H1 (cell line): ENCODE data around the gene RERE. TPM values are rescaled to one million over a fixed set of nuclear protein-coding genes. Genes with fewer than 3 reads are reported as not detected.

ENCODE experiments used
- CTCF ChIA-PET: fragments of 300-600 bp; sonication (Branson Sonifier 250); formaldehyde crosslinking; loops from one replicate; lab custom pipeline; 2021; ENCODE audit not compliant: partially characterized antibody; lab: Charles Lee
- POLR2A ChIA-PET: fragments of 300-600 bp; sonication (Branson Sonifier 250); formaldehyde crosslinking; loops from one replicate; lab custom pipeline; 2021; ENCODE audit warnings: inconsistent platforms; ENCODE audit not compliant: partially characterized antibody; lab: Charles Lee
- DNase-seq, 2 experiments: peaks; one replicate each; pipeline versions ENCODE4 v3.0.0 to v3.0.0-alpha.2; 2010 to 2022; ENCODE audit warnings: low spot score in 2 of 2, low read depth in 1 of 2, mixed read lengths in 1 of 2
- FAIRE-seq: peaks from 2 replicates; lab custom pipeline; 2011; peaks lifted over from hg19 to GRCh38; lab: Jason Lieb, UNC
- H2AFZ ChIP-seq: 2 replicates; pipeline ENCODE4 v1.8.1; 2012; ENCODE audit warnings: low read length, inconsistent platforms
- H2AK5ac ChIP-seq: 2 replicates; pipeline ENCODE4 v1.6.1; 2013; ENCODE audit warnings: low read depth, low read length
- H2BK120ac ChIP-seq: replicated peaks from 2 replicates; pipeline ENCODE3; 2013; ENCODE audit warnings: low read depth, low read length, inconsistent platforms
- H2BK12ac ChIP-seq: 2 replicates; pipeline ENCODE4 v1.6.1; 2013; ENCODE audit warnings: low read depth, low read length
- H2BK15ac ChIP-seq: 2 replicates; pipeline ENCODE4 v1.6.1; 2013; ENCODE audit warnings: low read length
- H2BK20ac ChIP-seq: 2 replicates; pipeline ENCODE4 v1.6.1; 2013; ENCODE audit warnings: low read length
- H2BK5ac ChIP-seq: 2 replicates; pipeline ENCODE4 v1.6.1; 2013; ENCODE audit warnings: low read depth, low read length
- H3K14ac ChIP-seq: 2 replicates; pipeline ENCODE4 v1.6.1; 2013; ENCODE audit warnings: inconsistent platforms; ENCODE audit not compliant: insufficient read length
- H3K18ac ChIP-seq: 2 replicates; pipeline ENCODE4 v1.6.1; 2013; ENCODE audit warnings: low read length; ENCODE audit errors: extremely low read depth
- H3K23ac ChIP-seq: 2 replicates; pipeline ENCODE4 v1.6.1; 2013; ENCODE audit warnings: inconsistent platforms; ENCODE audit not compliant: insufficient read length
- H3K23me2 ChIP-seq: 2 replicates; pipeline ENCODE4 v1.6.1; 2013; ENCODE audit warnings: low read depth, low read length
- H3K27ac ChIP-seq: 2 replicates; pipeline ENCODE4 v1.6.1; 2011; ENCODE audit warnings: low read depth, low read length, inconsistent platforms
- H3K27me3 ChIP-seq, 4 experiments: replicated peaks in 1 of 4; 1 replicate in 1 of 4; 2 replicates in 3 of 4; pipeline versions ENCODE4 v1.6.1 to v1.8.1; 2011 to 2013; ENCODE audit warnings: low read length in 3 of 4, mild to moderate bottlenecking in 3 of 4, inconsistent platforms in 2 of 4, mixed read lengths in 2 of 4, moderate library complexity in 1 of 4; ENCODE audit not compliant: control insufficient read depth in 3 of 4, insufficient read depth in 3 of 4; ENCODE audit errors: extremely low read depth in 1 of 4
- H3K36me3 ChIP-seq, 4 experiments: 2 replicates each; pipeline versions ENCODE4 v1.6.1 to v1.8.1; 2011 to 2013; ENCODE audit warnings: mild to moderate bottlenecking in 4 of 4, low read length in 3 of 4, moderate library complexity in 2 of 4, control low read depth in 1 of 4, inconsistent platforms in 1 of 4; ENCODE audit not compliant: insufficient read depth in 4 of 4, control insufficient read depth in 2 of 4
- H3K4ac ChIP-seq: replicated peaks from 2 replicates; pipeline ENCODE3; 2013; ENCODE audit warnings: low read length, low read depth, mixed read lengths, inconsistent platforms; ENCODE audit not compliant: insufficient read length
- H3K4me1 ChIP-seq, 4 experiments: replicated peaks in 1 of 4; 1 replicate in 1 of 4; 2 replicates in 3 of 4; pipeline versions ENCODE4 v1.6.1 to v1.8.1; 2011 to 2013; ENCODE audit warnings: low read length in 3 of 4, inconsistent platforms in 2 of 4, mixed read lengths in 1 of 4; ENCODE audit not compliant: insufficient read depth in 4 of 4, control insufficient read depth in 3 of 4
- H3K4me2 ChIP-seq, 2 experiments: 2 replicates each; pipeline versions ENCODE4 v1.6.1 to v1.8.1; 2011 to 2013; ENCODE audit warnings: low read depth in 2 of 2, low read length in 2 of 2, control low read depth in 1 of 2, inconsistent platforms in 1 of 2, mild to moderate bottlenecking in 1 of 2; ENCODE audit not compliant: insufficient read depth in 1 of 2
- H3K4me3 ChIP-seq, 4 experiments: fragments of 200-600, 300-600 bp in 1 of 4; sonication (generic), shearing (Covaris generic), sonication (Bioruptor Twin) in 1 of 4; 2 replicates each; pipeline versions ENCODE4 v1.5.1 to v1.8.1; 2011 to 2016; ENCODE audit warnings: low read length in 4 of 4, low read depth in 3 of 4, control low read depth in 2 of 4, inconsistent platforms in 2 of 4, mild to moderate bottlenecking in 2 of 4, mixed read lengths in 1 of 4, moderate library complexity in 1 of 4; ENCODE audit not compliant: insufficient read depth in 2 of 4; ENCODE audit errors: extremely low read depth in 1 of 4
- H3K56ac ChIP-seq: replicated peaks from 2 replicates; pipeline ENCODE3; 2013; ENCODE audit warnings: low read depth, mild to moderate bottlenecking, mixed read lengths, low read length, inconsistent platforms; ENCODE audit not compliant: insufficient read length
- H3K79me1 ChIP-seq: 2 replicates; pipeline ENCODE4 v1.6.1; 2013; ENCODE audit warnings: low read depth, low read length, control low read depth
- H3K79me2 ChIP-seq, 2 experiments: 2 replicates each; pipeline versions ENCODE4 v1.6.1 to v1.8.1; 2012 to 2013; ENCODE audit warnings: low read length in 2 of 2, mild to moderate bottlenecking in 2 of 2, inconsistent platforms in 1 of 2; ENCODE audit not compliant: insufficient read depth in 2 of 2, control insufficient read depth in 1 of 2
- H3K9ac ChIP-seq, 4 experiments: replicated peaks in 1 of 4; 1 replicate in 1 of 4; 2 replicates in 3 of 4; pipeline versions ENCODE4 v1.6.1 to v1.8.1; 2011 to 2013; ENCODE audit warnings: low read depth in 3 of 4, low read length in 3 of 4, control low read depth in 2 of 4, mild to moderate bottlenecking in 2 of 4, moderate library complexity in 2 of 4, inconsistent platforms in 1 of 4; ENCODE audit errors: extremely low read depth in 1 of 4
- H3K9me3 ChIP-seq, 2 experiments: 2 replicates each; pipeline versions ENCODE4 v1.6.1 to v1.8.1; 2012 to 2013; ENCODE audit warnings: mild to moderate bottlenecking in 2 of 2, moderate library complexity in 2 of 2, control low read depth in 1 of 2, inconsistent platforms in 1 of 2, low read depth in 1 of 2, low read length in 1 of 2, mixed read lengths in 1 of 2; ENCODE audit not compliant: insufficient read depth in 2 of 2
- H4K20me1 ChIP-seq, 2 experiments: replicated peaks in 1 of 2; 2 replicates each; pipeline versions ENCODE3 to v1.8.1; 2011 to 2013; ENCODE audit warnings: inconsistent platforms in 2 of 2, low read length in 2 of 2, mild to moderate bottlenecking in 1 of 2; ENCODE audit not compliant: insufficient read depth in 2 of 2, control insufficient read depth in 1 of 2
- H4K5ac ChIP-seq: 2 replicates; pipeline ENCODE4 v1.6.1; 2013; ENCODE audit warnings: low read length, low read depth, mixed read lengths, inconsistent platforms; ENCODE audit not compliant: insufficient read length
- H4K8ac ChIP-seq: 2 replicates; pipeline ENCODE4 v1.8.0; 2013; ENCODE audit warnings: mild to moderate bottlenecking, moderate library complexity, low read length, inconsistent platforms; ENCODE audit not compliant: insufficient read depth; ENCODE audit errors: extremely low read depth
- H4K91ac ChIP-seq: replicated peaks from 2 replicates; pipeline ENCODE3; 2013; ENCODE audit warnings: low read length, mixed read lengths, inconsistent platforms; ENCODE audit not compliant: insufficient read length
- ASH2L ChIP-seq: fragments of 200-600, 300-600 bp; sonication (generic); IDR thresholded peaks from one replicate; pipeline ENCODE4 v1.7.1; 2017; ENCODE audit warnings: low read length
- GTF2F1 ChIP-seq: IDR thresholded peaks from 2 replicates; pipeline ENCODE4 v1.6.1; 2012; ENCODE audit warnings: low read depth, low read length, improper control_type of control experiment, borderline replicate concordance
- HDAC2 ChIP-seq, 2 experiments: fragments of 300-600 bp in 1 of 2; sonication (generic) in 1 of 2; IDR thresholded peaks; 2 replicates each; pipeline ENCODE4 v1.6.1; 2011 to 2012; ENCODE audit warnings: low read depth in 2 of 2, low read length in 2 of 2, mild to moderate bottlenecking in 2 of 2, moderate library complexity in 2 of 2, borderline replicate concordance in 1 of 2, inconsistent platforms in 1 of 2
- KDM1A ChIP-seq: fragments of 200-600, 300-600 bp; sonication (generic); IDR thresholded peaks from 2 replicates; pipeline ENCODE4 v1.7.1; 2016; ENCODE audit warnings: mild to moderate bottlenecking, low read length, borderline replicate concordance
- PHF8 ChIP-seq: fragments of 200-600 bp; sonication (generic); conservative IDR thresholded peaks from 2 replicates; pipeline ENCODE4 v1.7.1; 2012; ENCODE audit warnings: low read depth, mild to moderate bottlenecking, inconsistent platforms, low read length, moderate library complexity
- SAP30 ChIP-seq: fragments of 300-600 bp; sonication (generic); IDR thresholded peaks from 2 replicates; pipeline ENCODE4 v1.7.1; 2012; ENCODE audit warnings: low read length, moderate library complexity, mild to moderate bottlenecking, inconsistent platforms; ENCODE audit not compliant: insufficient read depth, insufficient replicate concordance
- SIN3A ChIP-seq, 2 experiments: IDR thresholded peaks in 1 of 2; conservative IDR thresholded peaks in 1 of 2; 2 replicates each; pipeline ENCODE4 v1.6.1; 2011 to 2012; ENCODE audit warnings: low read length in 2 of 2, improper control_type of control experiment in 1 of 2, low read depth in 1 of 2, mild to moderate bottlenecking in 1 of 2
- TCF12 ChIP-seq: IDR thresholded peaks from 2 replicates; pipeline ENCODE4 v1.6.1; 2011; ENCODE audit warnings: low read depth, mild to moderate bottlenecking, low read length
- ZNF274 ChIP-seq: IDR thresholded peaks from 2 replicates; pipeline ENCODE4 v1.7.0; 2012; ENCODE audit warnings: low read length, borderline replicate concordance; ENCODE audit errors: extremely low read depth
- WGBS, 2 experiments: shearing (Covaris generic) in 1 of 2; methylation state at CpG; one replicate each; pipeline versions ENCODE4 v1.1.6 to v1.1.7; 2013 to 2015; ENCODE audit warnings: low lambda C conversion rate in 2 of 2, mixed read lengths in 2 of 2, inconsistent platforms in 1 of 2, low coverage in 1 of 2, missing lambda C conversion rate in 1 of 2; ENCODE audit not compliant: insufficient replicate concordance in 2 of 2, insufficient coverage in 1 of 2, insufficient read length in 1 of 2; ENCODE audit errors: extremely low coverage in 1 of 2, missing lambda C conversion rate in 1 of 2; 5-methylcytosine and 5-hydroxymethylcytosine counted together
- polyA plus RNA-seq, 7 experiments: library from polyadenylated mRNA; depleted of rRNA in 3 of 7; stranded (reverse) in 5 of 7; unstranded in 2 of 7; fragments of >200 nt in 5 of 7; fragments of 200-250 nt in 2 of 7; gene quantifications; 1 replicate in 5 of 7; 2 replicates in 1 of 7; 4 replicates in 1 of 7; pipeline versions ENCODE4 v1.2.1 to v1.2.3, GENCODE V29; 2011 to 2013; ENCODE audit warnings: missing spikeins in 2 of 7, mixed read lengths in 2 of 7
- total RNA-seq: library from RNA; stranded (reverse); fragmentation: NEBNext Ultra II Directional; extraction: Animal tissue kit (Norgen Biotek cat#: 25700); gene quantifications from 2 replicates; pipeline ENCODE4 v1.2.1, GENCODE V29; 2021

The RERE gene
- total and polyA plus RNA-seq, 2 of the 8 experiments (the other 6 are each of a cell fraction or from before 2014, with no cell fraction given), result 15.3 to 142 TPM

DNA sequence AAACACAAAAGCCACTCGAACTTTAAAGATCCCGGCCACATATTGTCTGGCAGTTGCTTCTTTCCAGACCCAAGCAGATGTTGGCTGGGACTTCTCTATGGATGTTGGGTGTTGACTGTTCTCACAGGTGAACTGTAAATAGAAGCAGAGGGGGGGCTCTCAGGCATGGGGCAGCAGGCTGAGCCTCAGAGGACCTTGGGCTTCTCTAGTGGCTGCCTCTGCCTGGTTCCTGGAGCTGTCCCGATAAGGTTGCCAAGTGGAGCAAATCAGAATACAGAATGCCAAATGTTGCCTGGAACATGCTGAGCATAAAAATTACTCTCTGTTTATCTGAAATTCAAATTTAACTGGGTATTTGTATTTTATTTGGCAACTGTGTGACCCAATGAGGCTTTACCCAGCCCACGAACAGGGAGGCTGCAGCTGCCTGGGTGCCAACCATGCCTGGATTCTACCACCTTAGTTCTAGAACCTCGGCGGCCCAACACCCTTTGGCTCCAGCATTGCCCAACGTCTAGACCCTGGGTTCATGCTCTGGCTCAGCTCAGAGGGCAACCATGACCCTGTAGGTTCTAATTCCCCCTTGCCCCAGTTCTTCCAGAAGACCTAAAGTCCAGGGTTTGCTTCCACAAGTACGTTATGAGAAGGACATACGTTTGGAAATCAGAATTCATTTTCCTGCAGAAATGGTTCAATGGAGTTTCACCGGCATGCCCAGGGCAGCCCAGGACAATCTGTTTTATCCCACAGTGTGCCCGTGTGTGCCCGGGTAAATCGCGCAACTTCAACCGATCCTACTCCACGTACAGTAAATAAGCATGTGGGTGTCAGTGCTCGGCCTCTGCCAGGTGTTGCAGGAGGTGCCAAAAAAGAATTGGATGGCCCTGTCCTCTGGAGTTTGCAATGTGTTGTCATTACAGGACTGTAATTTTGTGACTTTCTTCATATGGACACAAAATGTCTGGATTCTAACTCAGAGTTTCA is 504.9 kb downstream of the RERE start:
- Histone ChIP-seq H3K4me1 (peaks cover 0 to 13% (median 6%) of the 10 kb centered on the region in 4 experiments; a peak in 6 of 7 replicates), H2BK20ac (peak overlapping the region; percentile 44; the same call in 1 of the 2 replicates), H2AFZ (no peak overlapping the region), H3K9me3 (no peaks in the 10 kb centered on the region), H3K27me3 (peaks cover 0 to 12% (median 4%) of the 10 kb centered on the region in 4 experiments; a peak in 6 of 7 replicates), H3K79me2 (no peaks in the 10 kb centered on the region), H3K79me1 (no peaks in the 10 kb centered on the region), H3K4me2 (no peak overlapping the region), H3K4me3 (no peak overlapping the region), H3K14ac (no peak overlapping the region), H4K8ac (no peak overlapping the region), H3K27ac (no peak overlapping the region), H3K4ac (no peak overlapping the region), H2BK5ac (peak overlapping the region; percentile 41; the same call in 1 of the 2 replicates), H3K9ac (no peak overlapping the region), H3K23ac (no peak overlapping the region), H3K23me2 (no peaks in the 10 kb centered on the region), H2AK5ac (peak overlapping the region; percentile 95; the same call in 1 of the 2 replicates), H2BK15ac (peak overlapping the region; percentile 53; the same call in 1 of the 2 replicates), H4K91ac (no peak overlapping the region), H4K5ac (no peak overlapping the region), H3K36me3 (no peaks in the 10 kb centered on the region), H2BK120ac (no peak overlapping the region), H2BK12ac (peak overlapping the region; percentile 78; the same call in 1 of the 2 replicates), H3K18ac (no peak overlapping the region), H4K20me1 (no peaks in the 10 kb centered on the region), H3K56ac (no peak overlapping the region)
- no peak for FAIRE-seq
- WGBS, 2 experiments, result 94% methylated on average over 17 of the region's 17 CpGs; no CpG with 5 or more reads in 1 of the 2 experiments
- ChIA-PET POLR2A (interaction anchor here (1.8 kb wide), 1 partner anchor 285 kb away, joined by 12 read pairs; the partner anchor contains the start of gene ERRFI1), CTCF (interaction anchor here (1.0 to 11.7 kb wide), 15 partner anchors 7 to 334 kb away, joined by 3 to 249 read pairs (median 19); no protein-coding TSS in a partner anchor)
- DNase-seq, result no peak
- TF ChIP-seq GTF2F1 (no peak), KDM1A (no peak), PHF8 (no peak), ASH2L (no peak), SIN3A (conservative IDR thresholded peaks at IDR 0.05 in 1 of 2, IDR thresholded peaks at IDR 0.05 in 1 of 2; ENCODE audit: low read depth in 1 of 2, low read length in 2 of 2) (no peak), TCF12 (no peak), ZNF274 (no peak), HDAC2 (IDR thresholded peaks at IDR 0.05; ENCODE audit: borderline replicate concordance in 1 of 2, low read depth in 2 of 2, low read length in 2 of 2) (no peak), SAP30 (no peak)
